ENCODE data around the gene MOK.

The MOK gene

DNA sequence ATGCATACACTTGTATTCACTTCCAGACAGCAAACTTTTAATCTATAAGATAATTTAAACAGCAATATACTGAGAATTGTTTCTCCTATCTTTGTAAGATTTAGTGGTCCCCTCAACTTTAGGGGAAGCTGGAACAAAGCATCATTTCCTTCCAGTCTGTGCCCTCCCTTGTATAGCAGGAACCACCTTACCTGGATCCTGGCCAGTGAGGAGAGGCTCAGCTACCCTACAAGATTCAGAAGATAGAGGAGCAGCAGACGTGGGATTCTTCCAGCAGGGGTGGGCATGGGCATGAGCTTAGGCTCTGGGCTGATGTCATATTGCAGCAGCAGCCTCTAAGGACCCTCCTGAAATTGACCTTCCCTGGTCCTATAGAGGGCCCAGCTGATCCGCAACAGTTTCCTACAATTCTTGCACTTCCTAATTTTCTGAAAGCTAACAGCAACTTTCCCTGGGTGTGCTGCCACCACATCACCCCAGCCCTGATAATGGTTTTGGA lies 21.3 kb downstream of the MOK start:
- DNase-seq (ENCODE audit: low read depth) = no peak

GRCh38 chr14:102282751-102283465 lies 22.1 kb downstream of the MOK start:
- DNase-seq (ENCODE audit: low read depth) = no peak

DNA sequence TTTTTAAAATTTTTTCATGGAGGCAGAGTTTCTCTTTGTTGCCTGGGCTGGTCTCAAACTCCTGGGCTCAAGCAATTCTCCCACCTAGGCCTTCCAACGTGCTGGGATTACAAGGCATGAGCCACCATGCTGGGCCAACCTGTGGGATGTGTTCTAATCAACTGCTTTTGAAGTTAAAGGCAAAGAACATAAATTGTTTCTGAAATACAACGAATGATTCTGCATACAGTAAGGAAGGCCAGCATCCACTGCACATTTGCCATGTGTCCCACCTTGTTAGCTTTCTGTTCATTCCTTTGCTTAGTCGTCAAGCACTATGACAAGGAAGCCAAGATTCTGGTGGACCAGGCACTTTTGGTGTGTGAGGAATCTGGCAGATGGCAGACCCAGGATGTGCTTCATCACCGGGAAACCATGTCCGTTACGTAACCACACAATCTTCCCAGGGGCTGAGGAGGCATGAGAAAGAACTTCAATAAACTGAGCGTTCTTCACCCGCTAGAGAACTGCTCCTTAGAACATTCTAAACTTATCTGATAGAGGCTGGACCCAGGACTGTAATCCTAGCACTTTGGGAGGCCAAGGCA lies 24.5 kb downstream of the MOK start:
- DNase-seq (ENCODE audit: low read depth) = no peak

- no peak for DNase-seq (ENCODE audit: low read depth)
Measured at GRCh38 chr14:102279688-102280348, 25.1 kb downstream of the MOK start.

- DNase-seq (ENCODE audit: low read depth) = no peak
Measured at GRCh38 chr14:102279282-102279681, 25.7 kb downstream of the MOK start.

DNA sequence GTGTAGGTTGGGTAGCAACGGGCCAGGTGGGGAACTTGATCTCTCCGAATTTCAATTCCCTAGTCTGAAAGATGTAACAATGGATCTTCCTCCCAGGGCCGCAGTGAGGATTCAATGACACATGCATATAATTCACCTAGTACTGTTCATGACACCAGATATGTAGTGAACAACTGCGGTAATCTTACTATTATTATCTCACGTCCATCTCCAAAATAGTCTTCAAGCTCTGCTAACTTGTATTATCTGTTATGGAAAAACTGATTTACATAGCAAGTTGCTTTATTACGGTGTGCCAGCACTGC lies 26.4 kb downstream of the MOK start:
- no peak for DNase-seq (ENCODE audit: low read depth)

DNA sequence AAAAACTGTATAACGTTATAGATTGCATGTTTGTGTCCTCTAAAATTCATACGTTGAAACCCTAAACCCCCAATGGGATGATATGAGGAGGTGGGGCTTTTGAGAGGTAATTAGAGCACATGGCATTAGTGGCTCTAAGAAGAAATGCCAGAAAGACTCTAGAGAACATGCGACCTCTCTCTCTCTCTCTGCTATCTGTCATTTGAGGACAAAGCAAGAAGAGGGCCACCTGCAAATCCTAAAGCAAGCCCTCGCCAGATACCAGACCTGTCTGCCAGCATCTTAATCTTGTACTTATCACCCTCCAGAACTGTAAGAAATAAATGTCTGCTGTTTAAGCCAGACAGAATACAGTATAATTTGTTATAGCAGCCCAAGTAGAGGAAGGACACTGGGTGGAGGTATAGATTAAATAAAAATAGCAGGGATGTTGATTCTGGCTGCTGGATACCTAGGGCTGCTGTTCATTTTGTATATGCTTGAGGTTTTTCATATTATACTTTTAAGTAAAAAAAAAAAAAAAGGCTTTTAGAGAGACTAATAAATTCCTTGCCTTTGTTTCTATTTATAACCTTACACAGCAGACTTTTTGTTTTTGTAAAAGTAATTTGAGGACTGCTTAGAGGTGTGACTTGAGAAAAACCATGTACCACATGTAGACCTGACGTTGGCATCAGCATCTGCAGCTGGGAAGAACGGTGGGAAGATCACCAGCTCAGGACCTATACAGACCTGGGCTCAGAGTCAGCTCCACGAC lies 26.9 kb downstream of the MOK start:
- DNase-seq (ENCODE audit: low read depth) = no peak

GRCh38 chr14:102275866-102276265 lies 29.1 kb downstream of the MOK start:
- DNase-seq (ENCODE audit: low read depth) = no peak

- DNase-seq (ENCODE audit: low read depth) = no peak
Measured at GRCh38 chr14:102272392-102272791, 32.6 kb downstream of the MOK start.

GRCh38 chr14:102264775-102265174 lies 40.2 kb downstream of the MOK start:
- DNase-seq (ENCODE audit: low read depth) = no peak

DNA sequence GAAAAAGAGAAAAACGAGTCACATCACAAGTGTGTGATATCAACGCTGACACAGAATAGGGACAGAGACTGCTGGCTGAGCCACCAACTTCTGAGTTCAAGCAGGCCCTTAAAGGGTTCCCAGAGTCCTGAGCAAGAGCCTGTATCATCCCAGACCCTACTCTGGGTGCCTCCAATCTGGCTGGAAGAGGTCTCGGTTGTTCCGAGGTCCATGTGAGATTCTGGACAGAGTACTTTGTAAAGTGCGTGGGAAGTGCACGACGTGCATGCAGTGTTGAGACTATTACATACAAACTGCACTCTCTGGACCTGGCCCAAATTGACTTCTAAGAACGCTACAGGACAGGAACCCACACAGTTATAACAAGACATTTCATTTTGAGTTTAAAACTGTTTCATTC lies 40.6 kb downstream of the MOK start:
- no peak for DNase-seq (ENCODE audit: low read depth)

GRCh38 chr14:102262929-102263462 lies 42.0 kb downstream of the MOK start:
- DNase-seq (ENCODE audit: low read depth) = no peak

DNA sequence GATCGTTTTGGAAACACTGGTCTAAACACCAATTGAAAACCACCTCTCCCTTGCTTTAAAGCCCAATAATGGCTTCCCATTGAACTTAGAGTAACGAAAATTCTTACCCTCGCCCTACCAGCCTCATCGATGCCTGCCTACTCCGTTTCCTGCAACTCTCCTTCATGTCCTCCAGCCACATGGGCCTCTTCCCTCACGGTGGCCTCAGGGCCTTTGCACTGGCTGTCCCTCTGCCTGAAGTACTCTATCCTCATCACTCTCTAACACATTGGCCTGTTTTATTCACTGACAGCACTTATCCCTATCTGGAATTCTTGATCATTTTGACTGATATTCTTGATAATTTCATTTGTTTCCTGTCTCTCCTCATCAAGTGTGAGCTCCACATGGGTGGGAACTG lies 46.8 kb downstream of the MOK start:
- DNase-seq (ENCODE audit: low read depth) = no peak

DNA sequence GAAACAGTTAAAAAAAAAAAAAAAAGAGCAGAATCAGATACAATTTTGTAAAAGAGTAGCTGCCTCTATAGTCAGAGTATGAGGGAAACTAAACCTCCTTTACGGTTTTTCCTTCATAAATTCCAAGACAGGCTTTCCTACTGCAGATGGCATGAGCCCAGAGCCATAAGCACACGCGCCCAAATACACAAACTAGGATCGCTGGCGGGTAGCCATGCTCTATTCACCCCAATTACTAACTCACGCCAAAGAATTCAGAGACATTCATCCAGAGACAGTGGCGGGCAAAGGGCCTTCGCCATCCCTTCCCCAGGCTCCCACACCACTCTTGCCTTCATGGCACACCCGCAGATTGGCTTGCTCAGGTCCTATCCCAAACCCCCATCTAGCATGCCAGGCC lies 48.2 kb downstream of the MOK start:
- DNase-seq (ENCODE audit: low read depth) = no peak

GRCh38 chr14:102255401-102256190 lies 49.4 kb downstream of the MOK start:
- DNase-seq (ENCODE audit: low read depth) = no peak

GRCh38 chr14:102252834-102253801 lies 51.8 kb downstream of the MOK start:
- DNase-seq (ENCODE audit: low read depth) = no peak

DNA sequence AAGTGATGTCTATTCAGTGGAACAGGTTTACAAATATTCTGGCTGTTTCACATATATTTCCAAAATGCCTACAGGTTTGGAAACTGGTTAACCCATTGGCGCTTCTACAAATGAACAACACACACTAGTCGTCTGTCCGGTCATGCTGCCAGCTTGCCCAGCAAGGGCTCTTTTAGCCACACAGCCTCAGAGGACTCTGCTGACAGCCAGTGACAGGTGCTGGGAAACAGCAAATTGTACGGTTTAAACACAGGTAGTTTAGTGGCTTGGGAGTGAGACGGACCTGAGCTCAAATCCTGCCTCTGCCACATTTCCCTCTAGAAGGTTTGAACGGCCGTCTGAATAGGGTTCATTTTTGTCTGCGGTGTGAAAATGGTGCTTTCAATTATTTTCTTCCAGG lies 53.8 kb downstream of the MOK start:
- DNase-seq (ENCODE audit: low read depth) = no peak

- no peak for DNase-seq (ENCODE audit: low read depth)
Measured at GRCh38 chr14:102250636-102251035, 54.3 kb downstream of the MOK start.

DNA sequence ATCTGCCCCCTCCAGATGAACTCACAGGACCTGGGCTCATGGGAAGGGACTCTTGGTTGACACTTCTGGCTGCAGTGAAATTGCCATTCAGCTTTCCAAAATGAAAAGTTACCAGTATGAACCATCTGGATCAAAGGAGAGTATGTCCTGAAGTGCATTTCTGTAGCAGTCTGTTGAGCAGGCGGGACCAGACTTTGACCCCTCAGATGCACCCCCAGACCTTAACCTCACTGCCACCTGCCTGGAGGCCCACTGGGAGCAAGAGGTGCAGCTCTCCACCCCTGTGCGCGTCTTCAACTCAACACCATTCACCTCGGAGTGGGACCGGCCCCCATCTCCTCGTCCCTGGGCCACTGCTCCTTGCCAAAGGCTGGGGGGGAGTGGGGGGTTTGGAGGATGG lies 55.0 kb downstream of the MOK start:
- no peak for DNase-seq (ENCODE audit: low read depth)

DNA sequence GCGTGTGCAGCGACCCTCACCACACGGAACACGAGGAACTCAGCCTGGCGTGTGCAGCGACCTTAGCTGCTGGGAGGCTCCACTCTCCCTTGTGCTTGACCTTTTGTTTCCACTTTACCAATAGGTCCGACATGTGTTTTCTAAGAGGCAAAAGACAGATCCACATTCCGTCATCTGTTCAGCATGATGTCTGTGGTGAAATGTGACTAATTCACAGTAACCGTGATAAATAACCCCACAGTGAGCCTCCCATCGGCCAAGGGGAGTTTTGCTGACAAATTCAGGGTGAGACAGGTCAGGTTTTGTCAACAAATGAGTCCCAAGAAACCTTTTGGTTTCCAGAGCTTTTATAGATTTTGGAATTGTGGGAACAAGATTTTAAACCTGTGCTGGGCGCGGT lies 55.9 kb downstream of the MOK start:
- DNase-seq (ENCODE audit: low read depth) = no peak

- no peak for DNase-seq (ENCODE audit: low read depth)
Measured at GRCh38 chr14:102248121-102248520, 56.8 kb downstream of the MOK start.

All from activated T-cell treated with anti-CD3 and anti-CD28 coated beads for 48 hours (primary cell).